ENCODE data around the gene NBPF4. TPM values are rescaled to one million over a fixed set of nuclear protein-coding genes. Genes with fewer than 3 reads are reported as not detected.
"Not testable (repeated sequence)": the region's sequence is repeated elsewhere in the genome, so short reads cannot be mapped to it uniquely, and the experiment has no call there.

The NBPF4 gene
- total RNA-seq, 1 experiment from 2014 or later, result not detected

GRCh38 chr1:108209456-108210108, 34.3 kb downstream of the NBPF4 start:
- DNase-seq (ENCODE audit: low spot score), result no peak

- DNase-seq (ENCODE audit: low spot score), result no peak
These were observed 35.0 kb downstream of the NBPF4 start for GRCh38 chr1:108208724-108209446.

DNA sequence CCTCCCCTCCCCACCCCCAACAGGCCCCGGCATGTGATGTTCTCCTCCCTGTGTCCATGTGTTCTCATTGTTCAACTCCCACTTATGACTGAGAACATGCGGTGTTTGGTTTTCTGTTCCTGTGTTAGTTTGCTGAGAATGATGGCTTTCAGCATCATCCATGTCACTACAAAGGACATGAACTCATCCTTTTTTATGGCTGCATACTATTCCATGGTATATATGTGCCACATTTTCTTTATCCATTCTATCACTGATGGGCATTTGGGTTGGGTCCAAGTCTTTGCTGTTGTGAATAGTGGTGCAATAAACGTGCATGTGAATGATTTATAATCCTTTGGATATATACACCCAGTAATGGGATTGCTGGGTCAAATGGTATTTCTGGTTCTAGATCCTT, 40.3 kb downstream of the NBPF4 start:
- DNase-seq (ENCODE audit: low spot score), result not testable (repeated sequence)

GRCh38 chr1:108201687-108202086, 42.2 kb downstream of the NBPF4 start:
- DNase-seq (ENCODE audit: low spot score), result no peak

- peak; percentile 75 for DNase-seq (ENCODE audit: low spot score)
These were observed 43.2 kb downstream of the NBPF4 start for GRCh38 chr1:108200687-108201051.

GRCh38 chr1:108199781-108200686, 43.8 kb downstream of the NBPF4 start, which contains the start of gene SLC25A24:
Gene SLC25A24 (minus strand): TSS chr1:108200343. CDS start chr1:108200138, 205 bp downstream.
- peak; percentile 64 for DNase-seq (ENCODE audit: low spot score)

GRCh38 chr1:108199201-108199691, 44.6 kb downstream of the NBPF4 start:
- peak; percentile 48 for DNase-seq (ENCODE audit: low spot score)

GRCh38 chr1:108194051-108194450, 49.8 kb downstream of the NBPF4 start:
- DNase-seq (ENCODE audit: low spot score), result no peak

DNA sequence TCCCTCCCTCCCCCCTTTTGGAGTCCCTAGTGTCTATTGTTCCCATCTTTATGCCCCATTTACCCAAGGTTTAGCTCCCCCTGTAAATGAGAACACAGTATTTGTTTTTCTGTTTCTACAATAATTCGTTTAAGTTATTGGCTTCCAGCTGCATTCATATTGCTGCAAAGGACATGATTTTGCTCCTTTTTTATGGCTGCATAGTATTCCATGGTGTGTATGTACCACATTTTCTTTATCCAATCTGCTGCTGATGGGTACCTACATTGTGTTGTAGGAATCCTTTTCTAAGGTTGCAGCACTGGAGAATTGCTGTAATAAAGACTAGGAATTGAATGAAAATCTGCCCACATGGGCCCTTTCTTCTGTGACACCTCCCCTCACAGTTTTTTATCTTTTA, 50.5 kb downstream of the NBPF4 start:
- no peak for DNase-seq (ENCODE audit: low spot score)

GRCh38 chr1:108192581-108192980, 51.3 kb downstream of the NBPF4 start:
- DNase-seq (ENCODE audit: low spot score), result no peak

- no peak for DNase-seq (ENCODE audit: low spot score)
These were observed 53.0 kb downstream of the NBPF4 start for GRCh38 chr1:108190686-108191416.

DNA sequence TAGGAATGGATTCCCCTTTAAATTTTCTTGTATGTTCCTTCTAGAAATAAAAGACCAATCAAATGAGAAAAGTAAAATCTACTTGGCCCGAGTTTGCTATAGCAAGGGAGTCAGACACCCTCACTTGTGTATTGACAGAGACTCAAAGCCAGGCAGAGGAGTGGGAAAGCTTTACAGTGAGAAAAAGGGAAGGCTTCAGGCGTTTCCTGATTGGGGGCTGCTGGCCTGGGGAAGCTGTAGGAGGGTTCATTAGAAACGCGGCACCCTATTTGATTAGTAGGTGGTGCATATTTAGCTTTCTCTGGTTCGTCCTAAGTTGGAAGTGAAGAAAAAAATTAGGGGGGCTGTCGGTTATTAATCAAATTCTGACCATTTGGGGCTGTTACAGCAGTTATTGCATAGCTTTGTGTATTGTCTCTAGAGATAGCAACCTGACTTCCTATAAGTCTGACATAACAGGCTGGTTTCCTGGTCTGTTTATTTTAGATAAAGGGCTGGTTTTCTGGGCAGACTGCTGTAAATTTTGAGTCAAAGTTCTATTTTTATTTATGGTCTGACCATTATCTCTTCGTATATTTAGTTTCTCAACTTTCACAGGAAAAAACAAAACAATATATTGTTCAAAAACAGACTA, 53.8 kb downstream of the NBPF4 start:
- DNase-seq (ENCODE audit: low spot score), result no peak

- DNase-seq (ENCODE audit: low spot score), result no peak
These were observed 55.1 kb downstream of the NBPF4 start for GRCh38 chr1:108188801-108189200.

GRCh38 chr1:108182959-108183700, 60.7 kb downstream of the NBPF4 start:
- DNase-seq (ENCODE audit: low spot score), result no peak

DNA sequence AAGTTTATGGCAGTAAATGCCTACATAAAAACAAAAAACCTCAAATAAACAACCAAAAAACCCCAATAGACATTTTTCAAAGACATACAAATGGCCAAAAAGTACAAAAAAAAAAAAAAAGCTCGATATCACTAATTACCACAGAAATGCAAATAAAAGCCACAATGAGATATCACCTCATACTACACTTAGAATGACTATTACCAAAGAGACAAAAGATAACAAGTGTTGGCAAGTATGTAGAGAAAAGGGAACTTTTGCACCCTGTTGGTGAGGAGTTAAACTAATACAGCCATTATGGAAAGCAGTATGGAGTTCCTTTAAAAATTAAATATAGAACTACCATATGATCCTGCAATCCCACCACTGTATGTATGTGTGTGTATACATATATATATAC, 64.9 kb downstream of the NBPF4 start:
- DNase-seq (ENCODE audit: low spot score), result no peak

Other genes starting within 250 kb of the NBPF4 start
- 77.7 and 90.1 TPM in 2 replicates for gene SLC25A24, start 43.7 kb downstream of the NBPF4 start, total RNA-seq (2014; rRNA removed; shearing (Covaris generic))
- not detected in 2 replicates for gene NBPF6, start 206.3 kb upstream of the NBPF4 start, total RNA-seq (2014; rRNA removed; shearing (Covaris generic))

Measured in A172 (cell line).